ENCODE data around the gene CORIN.
"Not testable (repeated sequence)": the region's sequence is repeated elsewhere in the genome, so short reads cannot be mapped to it uniquely, and the experiment has no call there.

- not testable (repeated sequence) for TF ChIP-seq CTCF (conservative IDR thresholded peaks at IDR 0.05; ENCODE audit: low read length); EZH2phosphoT487 (IDR thresholded peaks at IDR 0.05; ENCODE audit: borderline replicate concordance)
These were observed 287.5 kb downstream of the CORIN start for GRCh38 chr4:47550357-47550756.

Measured in Loucy (cell line).